LNCaP clone FGC (cell line): Measurements from ENCODE around the gene TP73.
A peak's percentile ranks its signal among the peaks of the same experiment; 100 is the strongest.

Experiments used
- DNase-seq: peaks from one replicate; pipeline ENCODE4 v3.0.0-alpha.2; 2011; ENCODE audit warnings: low read depth
- H3K4me3 ChIP-seq: 2 replicates; pipeline ENCODE4 v1.5.1; 2011; ENCODE audit warnings: mild to moderate bottlenecking, low read depth, low read length, control low read depth
- TF ChIP-seq, protein P1 (sequence below): IDR thresholded peaks from 2 replicates; pipeline ENCODE4 v1.5.1; 2012; ENCODE audit warnings: mild to moderate bottlenecking; ENCODE audit not compliant: control insufficient read depth, insufficient read depth; ENCODE audit errors: extremely low read depth

TP73 gene

DNA sequence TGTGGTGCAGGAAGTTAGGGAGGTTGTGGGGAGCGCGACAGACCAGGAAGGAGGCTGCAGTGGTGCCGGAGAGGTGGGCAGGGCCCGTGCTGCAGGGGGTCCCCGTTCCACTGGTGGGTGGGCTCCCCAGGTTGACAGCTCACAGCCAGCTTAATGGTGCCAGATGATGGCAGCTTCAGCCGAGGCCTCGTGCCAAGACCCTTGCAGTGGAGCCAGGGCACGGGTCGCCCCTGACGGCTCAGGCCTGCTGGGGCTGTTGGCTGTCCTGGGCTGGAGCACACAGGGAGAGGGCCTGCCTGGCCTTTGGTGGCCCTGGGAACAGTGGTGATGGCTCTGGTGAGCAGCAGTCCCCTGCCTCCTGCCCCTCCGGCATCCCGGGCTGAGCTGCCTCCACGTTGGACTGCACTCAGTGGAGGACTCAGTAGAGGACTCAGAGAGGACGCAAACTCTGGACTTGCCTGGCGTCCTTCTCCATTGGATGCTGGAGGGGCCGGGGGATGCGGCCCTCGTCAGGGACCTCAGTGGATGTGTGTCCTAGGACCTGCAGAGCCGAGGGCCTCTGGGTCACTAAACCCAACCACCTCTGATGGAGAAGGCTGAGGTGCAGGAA, 53.1 kb downstream of the TP73 start:
- TF ChIP-seq, protein P1, sequence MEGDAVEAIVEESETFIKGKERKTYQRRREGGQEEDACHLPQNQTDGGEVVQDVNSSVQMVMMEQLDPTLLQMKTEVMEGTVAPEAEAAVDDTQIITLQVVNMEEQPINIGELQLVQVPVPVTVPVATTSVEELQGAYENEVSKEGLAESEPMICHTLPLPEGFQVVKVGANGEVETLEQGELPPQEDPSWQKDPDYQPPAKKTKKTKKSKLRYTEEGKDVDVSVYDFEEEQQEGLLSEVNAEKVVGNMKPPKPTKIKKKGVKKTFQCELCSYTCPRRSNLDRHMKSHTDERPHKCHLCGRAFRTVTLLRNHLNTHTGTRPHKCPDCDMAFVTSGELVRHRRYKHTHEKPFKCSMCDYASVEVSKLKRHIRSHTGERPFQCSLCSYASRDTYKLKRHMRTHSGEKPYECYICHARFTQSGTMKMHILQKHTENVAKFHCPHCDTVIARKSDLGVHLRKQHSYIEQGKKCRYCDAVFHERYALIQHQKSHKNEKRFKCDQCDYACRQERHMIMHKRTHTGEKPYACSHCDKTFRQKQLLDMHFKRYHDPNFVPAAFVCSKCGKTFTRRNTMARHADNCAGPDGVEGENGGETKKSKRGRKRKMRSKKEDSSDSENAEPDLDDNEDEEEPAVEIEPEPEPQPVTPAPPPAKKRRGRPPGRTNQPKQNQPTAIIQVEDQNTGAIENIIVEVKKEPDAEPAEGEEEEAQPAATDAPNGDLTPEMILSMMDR: no peak
- DNase-seq: no peak
- no peak overlapping the region for H3K4me3 ChIP-seq

DNA sequence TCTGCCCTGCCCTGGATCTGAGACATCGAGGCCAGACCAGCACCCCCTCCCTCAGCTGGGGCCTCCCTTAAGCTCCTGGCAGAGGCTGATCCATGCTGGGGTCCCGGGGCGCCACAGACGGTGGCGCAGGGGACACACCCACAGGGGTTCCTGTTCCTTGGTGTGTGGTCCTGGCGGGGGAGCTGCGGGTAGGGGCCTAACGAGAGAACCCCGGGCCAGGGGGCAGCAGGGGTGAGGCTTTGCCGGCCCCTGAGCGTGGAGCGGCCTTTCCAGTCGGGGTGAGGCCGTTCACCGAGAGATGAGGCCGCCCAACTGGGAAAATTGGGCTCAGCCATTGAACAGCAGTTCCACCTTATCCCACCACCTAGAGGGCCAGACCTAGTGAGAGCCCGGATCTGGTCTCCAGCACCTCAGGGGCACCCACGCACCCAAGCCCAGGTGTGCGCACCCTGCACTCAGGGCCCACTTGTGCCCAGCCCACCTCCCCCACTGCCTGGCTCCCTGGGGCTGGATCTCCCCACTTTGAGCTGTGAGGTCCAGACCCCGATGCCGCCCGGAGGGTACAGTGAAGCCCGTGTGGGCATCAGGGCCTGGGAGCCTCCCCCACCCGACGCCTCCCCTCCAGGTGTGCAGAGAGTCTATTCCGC, 54.5 kb downstream of the TP73 start:
- TF ChIP-seq, protein P1: no peak
- DNase-seq: no peak
- no peak overlapping the region for H3K4me3 ChIP-seq

GRCh38 chr1:3707298-3707938, 55.1 kb downstream of the TP73 start:
- TF ChIP-seq, protein P1: no peak
- H3K4me3 ChIP-seq: no peak overlapping the region
- no peak for DNase-seq

DNA sequence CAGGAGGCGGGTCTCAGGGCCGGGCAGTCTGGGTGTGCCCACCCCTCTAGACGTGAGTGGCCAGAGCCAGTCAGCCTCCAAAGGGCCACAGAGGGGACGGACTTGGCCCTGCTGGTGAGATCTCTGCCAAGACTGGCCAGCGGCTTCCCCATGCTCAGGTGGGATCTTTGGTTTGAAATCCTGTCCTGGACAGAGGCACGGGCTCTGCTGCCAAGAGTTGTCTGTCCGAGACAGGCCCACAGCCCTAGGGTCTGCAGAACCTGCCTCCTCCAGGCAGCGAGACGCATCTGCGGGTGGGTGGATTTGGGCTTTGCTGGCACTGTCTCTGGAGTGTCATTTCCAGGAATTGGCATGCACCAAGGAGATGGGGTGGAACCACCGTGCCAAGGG, 55.6 kb downstream of the TP73 start:
- DNase-seq: no peak
- TF ChIP-seq, protein P1: no peak
- no peak overlapping the region for H3K4me3 ChIP-seq

DNA sequence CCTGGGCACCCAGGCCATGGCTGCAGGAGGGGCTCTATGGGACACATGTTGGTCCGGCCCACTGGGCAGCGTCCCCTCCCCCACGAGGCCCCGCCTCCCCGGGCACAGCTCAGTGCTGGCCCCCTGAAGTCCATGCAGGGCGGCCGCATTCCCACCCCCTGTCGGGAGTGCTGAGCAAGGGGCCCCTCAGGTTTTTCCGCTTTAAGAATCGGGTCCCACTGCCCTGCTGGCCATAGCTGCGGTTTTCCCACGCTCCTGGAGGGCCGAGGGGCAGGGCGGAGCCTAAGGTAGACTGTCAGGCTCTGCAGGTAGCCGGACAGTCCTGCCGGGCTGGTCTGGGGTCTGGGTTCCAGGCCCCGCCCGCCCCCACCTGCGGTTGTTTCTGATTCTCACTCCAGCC, 56.5 kb downstream of the TP73 start:
- TF ChIP-seq, protein P1: no peak
- H3K4me3 ChIP-seq: peak overlapping the region; percentile 33
- peak; percentile 18 for DNase-seq

GRCh38 chr1:3710251-3710650, 57.9 kb downstream of the TP73 start:
- H3K4me3 ChIP-seq: no peak overlapping the region
- TF ChIP-seq, protein P1: no peak
- DNase-seq: no peak
